H9 (cell line): ENCODE results near the gene FHL2. TPM values are rescaled to one million over a fixed set of nuclear protein-coding genes. Genes with fewer than 3 reads are reported as not detected.

ENCODE experiments used
- DNase-seq: peaks from one replicate; pipeline ENCODE4 v3.0.0-alpha.2; 2017
- H2AFZ ChIP-seq: one replicate; pipeline ENCODE4 v1.6.1; 2013; ENCODE audit warnings: mild to moderate bottlenecking, low read length, control low read depth, moderate library complexity
- H2AK5ac ChIP-seq: 2 replicates; pipeline ENCODE4 v1.6.1; 2013; ENCODE audit warnings: low read length, control low read depth, mixed read lengths; ENCODE audit not compliant: insufficient read length
- H2BK120ac ChIP-seq: one replicate; pipeline ENCODE4 v1.6.1; 2013; ENCODE audit warnings: low read depth, mild to moderate bottlenecking, low read length, control low read depth, inconsistent platforms; ENCODE audit not compliant: poor library complexity, severe bottlenecking
- H2BK12ac ChIP-seq: 2 replicates; pipeline ENCODE4 v1.6.1; 2013; ENCODE audit warnings: low read length, control low read depth, mixed read lengths, low read depth; ENCODE audit not compliant: insufficient read length
- H2BK15ac ChIP-seq: 2 replicates; pipeline ENCODE4 v1.6.1; 2013; ENCODE audit warnings: low read depth, low read length, control low read depth
- H2BK20ac ChIP-seq: one replicate; pipeline ENCODE4 v1.6.1; 2013; ENCODE audit warnings: low read depth, mild to moderate bottlenecking, low read length, control low read depth, inconsistent platforms; ENCODE audit not compliant: poor library complexity, severe bottlenecking
- H2BK5ac ChIP-seq: 2 replicates; pipeline ENCODE4 v1.6.1; 2013; ENCODE audit warnings: low read length, control low read depth, mixed read lengths; ENCODE audit not compliant: insufficient read length
- H3K14ac ChIP-seq: 2 replicates; pipeline ENCODE4 v1.6.1; 2013; ENCODE audit warnings: low read length, control low read depth; ENCODE audit not compliant: insufficient read depth
- H3K18ac ChIP-seq: 2 replicates; pipeline ENCODE4 v1.6.1; 2013; ENCODE audit warnings: low read depth, mild to moderate bottlenecking, mixed read lengths, low read length, control low read depth; ENCODE audit not compliant: insufficient read length
- H3K23ac ChIP-seq: 2 replicates; pipeline ENCODE4 v1.6.1; 2013; ENCODE audit warnings: low read length, control low read depth, mixed read lengths, low read depth; ENCODE audit not compliant: insufficient read length
- H3K23me2 ChIP-seq: 2 replicates; pipeline ENCODE4 v1.6.1; 2013; ENCODE audit warnings: low read depth, mild to moderate bottlenecking, mixed read lengths, low read length, control low read depth; ENCODE audit not compliant: insufficient read length, poor library complexity, severe bottlenecking
- H3K27ac ChIP-seq: 2 replicates; pipeline ENCODE4 v1.5.1; 2013; ENCODE audit warnings: low read length, control low read depth, mixed read lengths, low read depth; ENCODE audit not compliant: insufficient read length
- H3K27me3 ChIP-seq: 2 replicates; pipeline ENCODE4 v1.6.1; 2013; ENCODE audit warnings: low read length, control low read depth, inconsistent platforms; ENCODE audit not compliant: insufficient read depth
- H3K4ac ChIP-seq: 2 replicates; pipeline ENCODE4 v1.6.1; 2013; ENCODE audit warnings: low read depth, mild to moderate bottlenecking, control low read depth, inconsistent platforms, low read length, moderate library complexity
- H3K4me1 ChIP-seq: 2 replicates; pipeline ENCODE4 v1.6.1; 2013; ENCODE audit warnings: low read length, control low read depth, inconsistent platforms; ENCODE audit not compliant: insufficient read depth
- H3K4me2 ChIP-seq: 2 replicates; pipeline ENCODE4 v1.6.1; 2013; ENCODE audit warnings: low read length, control low read depth, mixed read lengths; ENCODE audit not compliant: insufficient read length, insufficient read depth
- H3K56ac ChIP-seq: 2 replicates; pipeline ENCODE4 v1.6.1; 2013; ENCODE audit warnings: low read depth, mild to moderate bottlenecking, mixed read lengths, low read length, control low read depth; ENCODE audit not compliant: insufficient read length
- H3K79me1 ChIP-seq: 2 replicates; pipeline ENCODE4 v1.6.1; 2013; ENCODE audit warnings: low read depth, mild to moderate bottlenecking, moderate library complexity, low read length, control low read depth, inconsistent platforms; ENCODE audit not compliant: insufficient read depth, poor library complexity, severe bottlenecking
- H3K79me2 ChIP-seq: 2 replicates; pipeline ENCODE4 v1.6.1; 2013; ENCODE audit warnings: low read length, control low read depth, inconsistent platforms; ENCODE audit not compliant: insufficient read depth
- H3K9ac ChIP-seq: 2 replicates; pipeline ENCODE4 v1.6.1; 2013; ENCODE audit warnings: low read length, control low read depth, mixed read lengths; ENCODE audit not compliant: insufficient read length; ENCODE audit errors: extremely low read depth
- H3K9me3 ChIP-seq: one replicate; pipeline ENCODE4 v1.6.1; 2013; ENCODE audit warnings: low read depth, low read length, inconsistent platforms; ENCODE audit not compliant: control insufficient read depth
- H3T11ph ChIP-seq: one replicate; pipeline ENCODE4 v1.6.1; 2013; ENCODE audit warnings: mild to moderate bottlenecking, low read length, control low read depth, inconsistent platforms
- H4K20me1 ChIP-seq: one replicate; pipeline ENCODE4 v1.6.1; 2013; ENCODE audit not compliant: control insufficient read depth, insufficient read length, insufficient read depth
- H4K5ac ChIP-seq: 2 replicates; pipeline ENCODE4 v1.6.1; 2013; ENCODE audit warnings: low read depth, mild to moderate bottlenecking, mixed read lengths, low read length, control low read depth; ENCODE audit not compliant: insufficient read length
- H4K8ac ChIP-seq: replicated peaks from 2 replicates; pipeline ENCODE4 v1.6.1; 2013; ENCODE audit warnings: low read length, control low read depth, mixed read lengths, low read depth; ENCODE audit not compliant: insufficient read length
- H4K91ac ChIP-seq: 2 replicates; pipeline ENCODE4 v1.6.1; 2013; ENCODE audit warnings: low read depth, mild to moderate bottlenecking, moderate library complexity, mixed read lengths, low read length, control low read depth; ENCODE audit not compliant: insufficient read length
- H3K27ac Mint-ChIP-seq, 3 experiments: 2 replicates in 2 of 3; 3 replicates in 1 of 3; pipeline ENCODE4 v1.8.0; 2020 to 2021; ENCODE audit warnings: mixed read lengths in 3 of 3, mild to moderate bottlenecking in 1 of 3, moderate library complexity in 1 of 3
- H3K27me3 Mint-ChIP-seq: 2 replicates; pipeline ENCODE4 v1.8.0; 2021; ENCODE audit warnings: low read depth, mild to moderate bottlenecking, moderate library complexity, mixed read lengths
- H3K36me3 Mint-ChIP-seq, 3 experiments: 2 replicates in 2 of 3; 3 replicates in 1 of 3; pipeline ENCODE4 v1.8.0; 2020 to 2021; ENCODE audit warnings: low read depth in 3 of 3, mixed read lengths in 3 of 3; ENCODE audit not compliant: insufficient read depth in 1 of 3
- H3K4me1 Mint-ChIP-seq, 2 experiments: 2 replicates each; pipeline ENCODE4 v1.8.0; 2020; ENCODE audit warnings: mixed read lengths in 2 of 2
- H3K4me3 Mint-ChIP-seq, 2 experiments: 2 replicates in 1 of 2; 3 replicates in 1 of 2; pipeline ENCODE4 v1.8.0; 2020 to 2021; ENCODE audit warnings: mild to moderate bottlenecking in 2 of 2, mixed read lengths in 2 of 2, moderate library complexity in 1 of 2
- H3K9me3 Mint-ChIP-seq, 2 experiments: 2 replicates in 1 of 2; 3 replicates in 1 of 2; pipeline ENCODE4 v1.8.0; 2020; ENCODE audit warnings: mild to moderate bottlenecking in 2 of 2, mixed read lengths in 2 of 2, moderate library complexity in 1 of 2
- CTCF ChIP-seq: fragments of 200-600 bp; sonication (generic); conservative IDR thresholded peaks from 3 replicates; pipeline ENCODE4 v1.8.0; 2021; ENCODE audit warnings: antibody characterized with exemption, mild to moderate bottlenecking
- WGBS: extraction: QIAGEN DNeasy Blood & Tissue Kit; methylation state at CpG from one replicate; pipeline ENCODE4 v1.1.7; 2013; ENCODE audit warnings: missing lambda C conversion rate, low lambda C conversion rate, mixed read lengths; ENCODE audit not compliant: insufficient read length; ENCODE audit errors: extremely low coverage; 5-methylcytosine and 5-hydroxymethylcytosine counted together
- total RNA-seq: library from RNA; stranded (reverse); gene quantifications from 2 replicates; pipeline ENCODE4 v1.2.1, GENCODE V29; 2021

Gene FHL2
- total RNA-seq, 1 experiment from 2014 or later = 34.9 TPM

GRCh38 chr2:105393373-105394055 is 5.3 kb downstream of the FHL2 start:
- no peak overlapping the region for H3K4ac ChIP-seq
- Mint-ChIP-seq H3K4me3 (no peak overlapping the region), H3K4me1 (peaks cover 16 to 24% of the 10 kb centered on the region in 2 experiments), H3K36me3 (peaks cover 0 to 23% (median 16%) of the 10 kb centered on the region in 3 experiments; a peak in 5 of 7 replicates), H3K27me3 (no peaks in the 10 kb centered on the region), H3K27ac (peak overlapping the region in 1 of 3 experiments; percentile 86; a peak in 2 of 7 replicates), H3K9me3 (no peaks in the 10 kb centered on the region)
- no peak overlapping the region for H3T11ph ChIP-seq
- H2BK120ac ChIP-seq = no peak overlapping the region
- no peak overlapping the region for H4K5ac ChIP-seq
- no peaks in the 10 kb centered on the region for H3K27me3 ChIP-seq
- DNase-seq = no peak
- peaks cover 2% of the 10 kb centered on the region; the same call in 1 of the 2 replicates for H3K79me2 ChIP-seq
- peaks cover 3% of the 10 kb centered on the region for H3K23me2 ChIP-seq
- no peak overlapping the region for H3K23ac ChIP-seq
- H3K27ac ChIP-seq = no peak overlapping the region
- H3K4me1 ChIP-seq = no peaks in the 10 kb centered on the region; the same call in 1 of the 2 replicates
- H3K56ac ChIP-seq = no peak overlapping the region
- WGBS = no CpG with 5 or more reads among the region's 13 CpGs
- H4K8ac ChIP-seq = no peak overlapping the region
- H3K4me2 ChIP-seq = no peak overlapping the region
- H2BK15ac ChIP-seq = no peak overlapping the region
- H4K91ac ChIP-seq = no peak overlapping the region
- H3K18ac ChIP-seq = no peak overlapping the region
- H4K20me1 ChIP-seq = no peaks in the 10 kb centered on the region
- no peak overlapping the region for H2AFZ ChIP-seq
- H3K9ac ChIP-seq = no peak overlapping the region
- H3K9me3 ChIP-seq = no peaks in the 10 kb centered on the region
- no peak overlapping the region for H2BK5ac ChIP-seq
- H2AK5ac ChIP-seq = no peak overlapping the region
- H2BK12ac ChIP-seq = no peak overlapping the region
- H3K79me1 ChIP-seq = no peaks in the 10 kb centered on the region
- H3K14ac ChIP-seq = no peak overlapping the region
- TF ChIP-seq CTCF = no peak
- H2BK20ac ChIP-seq = no peak overlapping the region
